HL-60 (cell line): ENCODE measurements around the gene PROZ.

Experiments used
- DNase-seq, 2 experiments: peaks; one replicate each; pipeline ENCODE4 v3.0.0-alpha.2; 2010 to 2020; ENCODE audit warnings: low read depth in 1 of 2, low spot score in 1 of 2
- H3K27ac ChIP-seq: fragments of 250-450 bp; sonication (Bioruptor Pico); replicated peaks from 2 replicates; pipeline ENCODE4 v1.5.1; 2020; ENCODE audit warnings: mild to moderate bottlenecking, moderate library complexity
- H3K27me3 ChIP-seq: fragments of 250-450 bp; sonication (Bioruptor Pico); 2 replicates; pipeline ENCODE4 v1.5.1; 2021; ENCODE audit warnings: mild to moderate bottlenecking, moderate library complexity; ENCODE audit not compliant: insufficient read depth, poor library complexity, severe bottlenecking
- H3K4me3 ChIP-seq: replicated peaks from 2 replicates; pipeline ENCODE4 v1.5.1; 2011; ENCODE audit warnings: mild to moderate bottlenecking, control low read depth, low read length; ENCODE audit not compliant: insufficient read depth
- CTCF ChIP-seq: IDR thresholded peaks from one replicate; pipeline ENCODE4 v1.5.1; 2011; ENCODE audit warnings: low read length, control low read depth, inconsistent platforms; ENCODE audit not compliant: insufficient read depth
- GABPA ChIP-seq: IDR thresholded peaks from 2 replicates; pipeline ENCODE4 v1.6.1; 2012; ENCODE audit warnings: low read depth
- POLR2AphosphoS5 ChIP-seq: IDR thresholded peaks from 2 replicates; pipeline ENCODE4 v1.6.1; 2012; ENCODE audit warnings: low read depth
- REST ChIP-seq: IDR thresholded peaks from 2 replicates; pipeline ENCODE4 v1.6.1; 2012; ENCODE audit warnings: low read depth; ENCODE audit not compliant: insufficient replicate concordance
- SPI1 ChIP-seq: IDR thresholded peaks from 2 replicates; pipeline ENCODE4 v1.6.1; 2012; ENCODE audit warnings: low read depth, mild to moderate bottlenecking, borderline replicate concordance

Gene PROZ

GRCh38 chr13:113195360-113195759 is 36.9 kb downstream of the PROZ start:
- no peaks in the 10 kb centered on the region for H3K27me3 ChIP-seq
- TF ChIP-seq SPI1 (no peak), POLR2AphosphoS5 (no peak), GABPA (no peak)
- H3K4me3 ChIP-seq = no peak overlapping the region
- H3K27ac ChIP-seq = no peak overlapping the region
- DNase-seq = no peak

GRCh38 chr13:113196970-113197737 is 38.7 kb downstream of the PROZ start:
- TF ChIP-seq GABPA = no peak
- TF ChIP-seq CTCF = no peak
- TF ChIP-seq REST = no peak
- no peak for TF ChIP-seq SPI1
- TF ChIP-seq POLR2AphosphoS5 = no peak
- Histone ChIP-seq H3K27ac (no peak overlapping the region), H3K27me3 (no peaks in the 10 kb centered on the region), H3K4me3 (no peak overlapping the region)
- no peak for DNase-seq

- Histone ChIP-seq H3K27me3 (no peaks in the 10 kb centered on the region), H3K27ac (no peak overlapping the region), H3K4me3 (no peak overlapping the region)
- TF ChIP-seq POLR2AphosphoS5 = no peak
- TF ChIP-seq REST = no peak
- TF ChIP-seq SPI1 = no peak
- no peak for TF ChIP-seq GABPA
- no peak for TF ChIP-seq CTCF
- no peak for DNase-seq
Measured at GRCh38 chr13:113201815-113202214, 43.4 kb downstream of the PROZ start.

DNA sequence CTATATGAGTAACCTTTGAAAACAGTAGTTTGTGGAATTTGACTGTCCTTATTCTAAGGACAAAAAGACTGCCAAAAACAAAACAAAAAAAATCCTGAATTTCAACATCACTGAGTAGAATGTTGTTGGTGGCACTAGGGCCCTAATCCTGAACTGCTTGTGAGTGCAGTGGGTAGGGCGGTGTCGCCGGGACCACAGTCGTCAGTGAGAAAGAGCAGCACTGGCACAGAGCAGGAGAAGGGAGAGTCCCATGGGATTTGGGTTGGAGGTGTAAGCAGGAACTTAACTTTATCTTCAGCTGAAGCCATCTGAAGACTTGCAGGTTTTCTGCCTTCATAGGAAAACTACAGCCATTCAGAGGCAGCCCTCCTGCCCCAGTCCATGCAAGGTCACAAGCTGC is 44.5 kb downstream of the PROZ start:
- H3K27ac ChIP-seq = no peak overlapping the region
- H3K27me3 ChIP-seq = no peaks in the 10 kb centered on the region
- DNase-seq = no peak
- H3K4me3 ChIP-seq = no peak overlapping the region
- no peak for TF ChIP-seq REST
- TF ChIP-seq CTCF = no peak
